ENCODE measurements around the gene MGP.

MGP gene

DNA sequence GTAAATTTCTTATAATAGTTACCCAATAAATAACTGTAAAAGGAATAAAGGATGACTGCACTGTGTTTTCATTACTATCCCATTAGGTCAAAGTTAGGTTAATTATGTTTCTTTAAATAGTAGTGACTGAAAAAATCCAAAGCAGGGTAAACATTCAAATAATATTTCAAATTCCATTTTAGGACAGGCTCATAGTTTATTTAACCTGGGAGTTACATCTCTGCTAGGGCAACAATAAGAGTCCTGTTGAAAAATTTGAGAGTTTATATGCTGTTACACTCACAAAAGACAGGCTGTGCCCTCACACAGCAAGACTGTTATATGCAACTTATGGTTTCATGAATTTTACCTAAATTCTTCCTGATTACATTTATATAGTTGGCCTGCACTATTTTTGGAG, 44.6 kb upstream of the MGP start:
- H3K4me3 ChIP-seq (ENCODE audit: low read depth, low read length), result no peak overlapping the region
- TF ChIP-seq MYC (IDR thresholded peaks at IDR 0.05; ENCODE audit: low read depth, low read length), result no peak
- TF ChIP-seq, protein P1, sequence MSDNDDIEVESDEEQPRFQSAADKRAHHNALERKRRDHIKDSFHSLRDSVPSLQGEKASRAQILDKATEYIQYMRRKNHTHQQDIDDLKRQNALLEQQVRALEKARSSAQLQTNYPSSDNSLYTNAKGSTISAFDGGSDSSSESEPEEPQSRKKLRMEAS (IDR thresholded peaks at IDR 0.05; ENCODE audit: low read depth, low read length), result no peak
- TF ChIP-seq, protein P2, sequence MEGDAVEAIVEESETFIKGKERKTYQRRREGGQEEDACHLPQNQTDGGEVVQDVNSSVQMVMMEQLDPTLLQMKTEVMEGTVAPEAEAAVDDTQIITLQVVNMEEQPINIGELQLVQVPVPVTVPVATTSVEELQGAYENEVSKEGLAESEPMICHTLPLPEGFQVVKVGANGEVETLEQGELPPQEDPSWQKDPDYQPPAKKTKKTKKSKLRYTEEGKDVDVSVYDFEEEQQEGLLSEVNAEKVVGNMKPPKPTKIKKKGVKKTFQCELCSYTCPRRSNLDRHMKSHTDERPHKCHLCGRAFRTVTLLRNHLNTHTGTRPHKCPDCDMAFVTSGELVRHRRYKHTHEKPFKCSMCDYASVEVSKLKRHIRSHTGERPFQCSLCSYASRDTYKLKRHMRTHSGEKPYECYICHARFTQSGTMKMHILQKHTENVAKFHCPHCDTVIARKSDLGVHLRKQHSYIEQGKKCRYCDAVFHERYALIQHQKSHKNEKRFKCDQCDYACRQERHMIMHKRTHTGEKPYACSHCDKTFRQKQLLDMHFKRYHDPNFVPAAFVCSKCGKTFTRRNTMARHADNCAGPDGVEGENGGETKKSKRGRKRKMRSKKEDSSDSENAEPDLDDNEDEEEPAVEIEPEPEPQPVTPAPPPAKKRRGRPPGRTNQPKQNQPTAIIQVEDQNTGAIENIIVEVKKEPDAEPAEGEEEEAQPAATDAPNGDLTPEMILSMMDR (IDR thresholded peaks at IDR 0.05; ENCODE audit: low read depth, low read length), result no peak
- no peak for TF ChIP-seq POLR2A (IDR thresholded peaks at IDR 0.05; ENCODE audit: extremely low read depth, insufficient read length)
- no peak for DNase-seq (ENCODE audit: low read depth)

DNA sequence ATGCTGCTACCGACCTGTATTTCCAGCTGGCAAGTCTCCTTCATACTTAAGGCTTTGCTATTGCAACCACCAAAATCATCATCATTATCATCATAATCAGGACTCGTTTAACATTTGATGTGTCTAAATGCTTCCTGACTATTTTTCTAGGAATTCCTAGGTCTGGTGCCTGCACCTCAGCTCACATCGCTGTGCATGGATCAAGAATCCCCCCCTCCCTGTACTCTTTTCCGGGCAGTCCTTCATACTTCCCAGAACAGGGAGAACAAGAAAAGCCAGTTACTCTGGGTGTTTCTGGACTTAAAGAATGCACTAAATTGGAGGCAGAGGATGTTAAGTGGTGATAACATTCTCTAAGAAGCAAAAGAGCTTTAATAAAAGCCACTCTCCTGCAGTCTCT, 43.3 kb upstream of the MGP start:
- no peak for TF ChIP-seq MYC (IDR thresholded peaks at IDR 0.05; ENCODE audit: low read depth, low read length)
- TF ChIP-seq, protein P1 (IDR thresholded peaks at IDR 0.05; ENCODE audit: low read depth, low read length), result no peak
- TF ChIP-seq, protein P2 (IDR thresholded peaks at IDR 0.05; ENCODE audit: low read depth, low read length), result no peak
- no peak for TF ChIP-seq POLR2A (IDR thresholded peaks at IDR 0.05; ENCODE audit: extremely low read depth, insufficient read length)
- no peak for DNase-seq (ENCODE audit: low read depth)

DNA sequence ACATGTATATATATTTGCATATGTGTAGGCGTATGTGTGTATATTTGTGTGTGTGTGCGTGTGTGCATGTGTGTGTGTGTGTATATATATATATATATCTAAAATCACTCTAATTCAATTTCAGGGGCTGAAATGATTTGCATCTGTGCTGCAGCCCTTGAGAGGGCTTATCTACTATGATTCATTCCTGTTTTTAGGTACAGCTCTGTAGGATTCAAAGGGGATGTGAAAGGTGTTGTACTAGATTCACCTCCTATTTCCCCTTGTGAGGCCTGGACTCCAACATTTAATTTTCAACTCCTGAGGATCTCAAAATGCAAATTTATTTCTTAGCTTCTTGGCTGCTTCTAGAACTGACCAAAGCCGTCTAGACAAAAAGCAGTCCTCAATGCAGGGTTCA, 41.6 kb upstream of the MGP start:
- no peak for TF ChIP-seq MYC (IDR thresholded peaks at IDR 0.05; ENCODE audit: low read depth, low read length)
- no peak for TF ChIP-seq POLR2A (IDR thresholded peaks at IDR 0.05; ENCODE audit: extremely low read depth, insufficient read length)
- TF ChIP-seq, protein P1 (IDR thresholded peaks at IDR 0.05; ENCODE audit: low read depth, low read length), result no peak
- TF ChIP-seq, protein P2 (IDR thresholded peaks at IDR 0.05; ENCODE audit: low read depth, low read length), result no peak
- no peak for DNase-seq (ENCODE audit: low read depth)
- no peak overlapping the region for H3K4me3 ChIP-seq (ENCODE audit: low read depth, low read length)

More for the DNA sequence above, 43.3 kb upstream of the MGP start:
- H3K4me3 ChIP-seq (ENCODE audit: low read depth, low read length), result no peak overlapping the region

DNA sequence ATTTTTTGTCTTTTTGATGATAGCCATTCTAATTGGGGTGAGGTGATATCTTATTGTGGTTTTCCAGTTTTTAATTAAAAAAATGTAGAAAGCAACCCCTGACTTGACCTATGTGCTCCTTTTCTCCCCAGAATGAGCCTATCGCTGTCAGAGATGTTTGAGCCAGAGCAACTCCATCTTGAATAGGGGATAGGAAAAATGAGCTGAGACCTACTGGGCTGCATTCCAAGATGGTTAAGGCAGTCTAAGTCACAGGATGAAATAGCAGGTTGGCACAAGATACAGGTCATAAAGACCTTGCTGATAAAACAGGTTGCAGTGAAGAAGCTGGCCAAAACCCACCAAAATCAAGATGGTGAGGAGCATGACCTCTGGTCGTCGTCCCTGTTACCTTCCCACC, 38.9 kb upstream of the MGP start:
- TF ChIP-seq POLR2A (IDR thresholded peaks at IDR 0.05; ENCODE audit: extremely low read depth, insufficient read length), result no peak
- no peak for TF ChIP-seq MYC (IDR thresholded peaks at IDR 0.05; ENCODE audit: low read depth, low read length)
- TF ChIP-seq, protein P1 (IDR thresholded peaks at IDR 0.05; ENCODE audit: low read depth, low read length), result no peak
- TF ChIP-seq, protein P2 (IDR thresholded peaks at IDR 0.05; ENCODE audit: low read depth, low read length), result no peak
- DNase-seq (ENCODE audit: low read depth), result no peak
- H3K4me3 ChIP-seq (ENCODE audit: low read depth, low read length), result no peak overlapping the region

DNA sequence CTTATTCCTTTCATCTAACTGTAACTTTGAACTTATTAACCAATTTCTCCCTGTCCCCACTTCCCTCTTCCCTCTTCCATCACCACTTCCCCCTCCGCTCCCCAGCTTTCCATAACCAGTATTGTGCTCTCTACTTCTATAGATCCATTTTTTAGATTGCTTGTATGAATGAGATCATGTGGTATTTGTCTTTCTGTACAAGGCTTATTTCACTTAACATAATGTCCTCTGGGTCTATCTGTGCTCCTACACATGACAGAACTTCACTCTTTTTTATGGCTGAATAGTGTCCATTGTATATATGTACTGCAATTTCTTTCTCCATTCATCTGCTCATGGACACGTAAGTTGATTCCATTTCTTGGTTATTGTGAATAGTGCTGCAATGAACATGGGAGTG, 38.3 kb upstream of the MGP start:
- no peak overlapping the region for H3K4me3 ChIP-seq (ENCODE audit: low read depth, low read length)
- no peak for DNase-seq (ENCODE audit: low read depth)
- TF ChIP-seq, protein P2 (IDR thresholded peaks at IDR 0.05; ENCODE audit: low read depth, low read length), result no peak
- TF ChIP-seq MYC (IDR thresholded peaks at IDR 0.05; ENCODE audit: low read depth, low read length) (no peak), POLR2A (IDR thresholded peaks at IDR 0.05; ENCODE audit: extremely low read depth, insufficient read length) (no peak)
- TF ChIP-seq, protein P1 (IDR thresholded peaks at IDR 0.05; ENCODE audit: low read depth, low read length), result no peak

DNA sequence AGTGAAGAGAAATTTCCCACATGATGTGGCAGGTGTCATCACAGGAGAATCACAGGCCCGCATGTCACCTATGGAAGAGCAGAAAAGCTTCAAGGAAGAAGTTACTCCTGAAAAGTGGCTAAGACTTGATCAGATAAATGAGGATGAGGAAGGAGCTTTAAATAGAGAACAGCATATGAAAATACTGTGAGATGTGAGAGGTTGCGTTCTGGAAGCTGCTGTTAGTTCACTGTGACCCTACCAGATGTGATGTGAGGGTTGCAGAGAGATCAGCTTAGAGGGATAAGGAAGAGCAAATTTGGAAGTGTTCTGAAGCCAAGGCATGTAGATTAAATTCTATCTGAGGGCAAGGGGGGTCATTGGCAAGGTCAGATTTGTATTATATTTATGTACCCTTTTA, 35.6 kb upstream of the MGP start:
- H3K4me3 ChIP-seq (ENCODE audit: low read depth, low read length), result no peak overlapping the region
- TF ChIP-seq, protein P1 (IDR thresholded peaks at IDR 0.05; ENCODE audit: low read depth, low read length), result no peak
- TF ChIP-seq MYC (IDR thresholded peaks at IDR 0.05; ENCODE audit: low read depth, low read length) (no peak), POLR2A (IDR thresholded peaks at IDR 0.05; ENCODE audit: extremely low read depth, insufficient read length) (no peak)
- TF ChIP-seq, protein P2 (IDR thresholded peaks at IDR 0.05; ENCODE audit: low read depth, low read length), result no peak
- DNase-seq (ENCODE audit: low read depth), result no peak
